Activated naive CD4-positive, alpha-beta T cell treated with anti-CD3 and anti-CD28 coated beads for 36 hours (primary cell): ENCODE results near the gene LTBR. TPM values are rescaled to one million over a fixed set of nuclear protein-coding genes. Genes with fewer than 3 reads are reported as not detected.

Experiments
- CTCF ChIA-PET: fragments of 350-600 bp; sonication (Branson Sonifier 250); formaldehyde crosslinking; loops from one replicate; lab custom pipeline; 2021; ENCODE audit warnings: antibody characterized with exemption; lab: Charles Lee
- DNase-seq: peaks from one replicate; pipeline ENCODE4 v3.0.0-alpha.2; 2020
- H3K27ac Mint-ChIP-seq: one replicate; pipeline ENCODE4 v1.8.0; 2021; ENCODE audit warnings: mild to moderate bottlenecking, mixed read lengths
- H3K27me3 Mint-ChIP-seq: one replicate; pipeline ENCODE4 v1.8.0; 2021; ENCODE audit warnings: low read depth, mixed read lengths
- H3K36me3 Mint-ChIP-seq: one replicate; pipeline ENCODE4 v1.8.0; 2021; ENCODE audit warnings: low read depth, mixed read lengths
- H3K4me1 Mint-ChIP-seq: one replicate; pipeline ENCODE4 v1.8.0; 2021; ENCODE audit warnings: low read depth, mixed read lengths
- H3K4me3 Mint-ChIP-seq: one replicate; pipeline ENCODE4 v1.8.0; 2021; ENCODE audit warnings: mild to moderate bottlenecking, moderate library complexity, mixed read lengths
- H3K9me3 Mint-ChIP-seq: one replicate; pipeline ENCODE4 v1.8.0; 2021; ENCODE audit warnings: mixed read lengths
- intact Hi-C: fragments of 100-400 bp; cut with micrococcal nuclease; formaldehyde crosslinking; loops from one replicate; pipeline ENCODE4 v1.15.1; 2023
- total RNA-seq, 2 experiments: library from RNA; stranded (reverse); gene quantifications; one replicate each; pipeline ENCODE4 v1.2.3, GENCODE V29; 2021

Gene LTBR
- total RNA-seq, 2 experiments from 2014 or later = 2.1 to 3.1 TPM

- Mint-ChIP-seq H3K27me3 (no peaks in the 10 kb centered on the region), H3K36me3 (no peaks in the 10 kb centered on the region), H3K4me1 (peaks cover 37% of the 10 kb centered on the region), H3K9me3 (no peaks in the 10 kb centered on the region), H3K4me3 (no peak overlapping the region), H3K27ac (no peak overlapping the region)
- CTCF ChIA-PET = no interaction called here
- no peak for DNase-seq
- intact Hi-C loops = no loop called here
These were observed 36.3 kb upstream of the LTBR start for GRCh38 chr12:6347367-6348338.

- CTCF ChIA-PET = interaction anchor here (1.3 kb wide), 1 partner anchor 16 kb away, joined by 3 read pairs; no protein-coding TSS in a partner anchor
- Mint-ChIP-seq H3K27ac (no peak overlapping the region), H3K4me1 (peaks cover 13% of the 10 kb centered on the region), H3K4me3 (no peak overlapping the region), H3K27me3 (no peaks in the 10 kb centered on the region), H3K36me3 (no peaks in the 10 kb centered on the region), H3K9me3 (no peaks in the 10 kb centered on the region)
- no peak for DNase-seq
- intact Hi-C loops = no loop called here
These were observed 32.3 kb upstream of the LTBR start for GRCh38 chr12:6351622-6352021.

GRCh38 chr12:6352193-6353173, 31.5 kb upstream of the LTBR start:
- Mint-ChIP-seq H3K4me1 (peaks cover 4% of the 10 kb centered on the region), H3K27me3 (no peaks in the 10 kb centered on the region), H3K9me3 (no peaks in the 10 kb centered on the region), H3K4me3 (no peak overlapping the region), H3K36me3 (no peaks in the 10 kb centered on the region), H3K27ac (no peak overlapping the region)
- intact Hi-C loops = no loop called here
- no peak for DNase-seq
- CTCF ChIA-PET = interaction anchor here (1.3 kb wide), 1 partner anchor 17 kb away, joined by 3 read pairs; no protein-coding TSS in a partner anchor

GRCh38 chr12:6354495-6355393, 29.2 kb upstream of the LTBR start:
- Mint-ChIP-seq H3K36me3 (no peaks in the 10 kb centered on the region), H3K4me1 (peaks cover 2% of the 10 kb centered on the region), H3K27me3 (no peaks in the 10 kb centered on the region), H3K4me3 (no peak overlapping the region), H3K27ac (no peak overlapping the region), H3K9me3 (no peaks in the 10 kb centered on the region)
- intact Hi-C loops = no loop called here
- CTCF ChIA-PET = interaction anchor here (1.3 kb wide), 1 partner anchor 13 kb away, joined by 3 read pairs; no protein-coding TSS in a partner anchor
- no peak for DNase-seq

- no peaks in the 10 kb centered on the region for H3K27me3 Mint-ChIP-seq
- H3K4me3 Mint-ChIP-seq = no peak overlapping the region
- H3K36me3 Mint-ChIP-seq = no peaks in the 10 kb centered on the region
- no peaks in the 10 kb centered on the region for H3K9me3 Mint-ChIP-seq
- no peak overlapping the region for H3K27ac Mint-ChIP-seq
- CTCF ChIA-PET = interaction anchor here (0.6 to 3.8 kb wide), 5 partner anchors 10 to 146 kb away, joined by 3 to 13 read pairs (median 4); no protein-coding TSS in a partner anchor
- no peak for DNase-seq
- intact Hi-C loops = no loop called here
- peaks cover 5% of the 10 kb centered on the region for H3K4me1 Mint-ChIP-seq
These were observed 28.2 kb upstream of the LTBR start for GRCh38 chr12:6355491-6356373.

- Mint-ChIP-seq H3K9me3 (no peaks in the 10 kb centered on the region), H3K27ac (no peak overlapping the region), H3K36me3 (no peaks in the 10 kb centered on the region), H3K4me3 (no peak overlapping the region), H3K4me1 (peaks cover 10% of the 10 kb centered on the region), H3K27me3 (no peaks in the 10 kb centered on the region)
- CTCF ChIA-PET = interaction anchor here (0.6 to 3.8 kb wide), 5 partner anchors 11 to 147 kb away, joined by 3 to 13 read pairs (median 3); no protein-coding TSS in a partner anchor
- intact Hi-C loops = no loop called here
- DNase-seq = no peak
These were observed 27.6 kb upstream of the LTBR start for GRCh38 chr12:6356374-6356820.

- peaks cover 23% of the 10 kb centered on the region for H3K4me1 Mint-ChIP-seq
- CTCF ChIA-PET = interaction anchor here (0.6 to 3.8 kb wide), 3 partner anchors 9 to 24 kb away, joined by 3 to 13 read pairs (median 3); no protein-coding TSS in a partner anchor
- no peak for DNase-seq
- no peaks in the 10 kb centered on the region for H3K36me3 Mint-ChIP-seq
- intact Hi-C loops = no loop called here
- H3K27me3 Mint-ChIP-seq = no peaks in the 10 kb centered on the region
- H3K27ac Mint-ChIP-seq = no peak overlapping the region
- H3K9me3 Mint-ChIP-seq = no peaks in the 10 kb centered on the region
- no peak overlapping the region for H3K4me3 Mint-ChIP-seq
These were observed 25.1 kb upstream of the LTBR start for GRCh38 chr12:6358881-6359280.

GRCh38 chr12:6360080-6360571, 23.8 kb upstream of the LTBR start:
- CTCF ChIA-PET = interaction anchor here (1.4 kb wide), 1 partner anchor 25 kb away, joined by 7 read pairs; no protein-coding TSS in a partner anchor
- no peaks in the 10 kb centered on the region for H3K9me3 Mint-ChIP-seq
- peaks cover 26% of the 10 kb centered on the region for H3K4me1 Mint-ChIP-seq
- no peaks in the 10 kb centered on the region for H3K36me3 Mint-ChIP-seq
- H3K27me3 Mint-ChIP-seq = no peaks in the 10 kb centered on the region
- intact Hi-C loops = no loop called here
- H3K27ac Mint-ChIP-seq = no peak overlapping the region
- DNase-seq = no peak
- H3K4me3 Mint-ChIP-seq = no peak overlapping the region

GRCh38 chr12:6360578-6361490, 23.1 kb upstream of the LTBR start:
- no peak overlapping the region for H3K27ac Mint-ChIP-seq

More at GRCh38 chr12:6360578-6361490, 23.1 kb upstream of the LTBR start:
- Mint-ChIP-seq H3K9me3 (no peaks in the 10 kb centered on the region), H3K4me3 (no peak overlapping the region), H3K27me3 (no peaks in the 10 kb centered on the region), H3K36me3 (no peaks in the 10 kb centered on the region), H3K4me1 (peaks cover 23% of the 10 kb centered on the region)
- peak; percentile 67 for DNase-seq
- intact Hi-C loops = no loop called here
- CTCF ChIA-PET = interaction anchor here (0.8 to 1.4 kb wide), 3 partner anchors 22 to 75 kb away, joined by 3 to 7 read pairs (median 3); no protein-coding TSS in a partner anchor
